Activated CD4-positive, CD25-positive, alpha-beta regulatory T cell treated with anti-CD3 and anti-CD28 coated beads, Interleukin-2, amount 50 U/mL, for 16 hours (primary cell): ENCODE measurements around the gene DDIT3.
"Not testable (repeated sequence)": the region's sequence is repeated elsewhere in the genome, so short reads cannot be mapped to it uniquely, and the experiment has no call there.

Source experiments
- DNase-seq: peaks from one replicate; pipeline ENCODE4 v3.0.0-alpha.2; 2020; ENCODE audit warnings: low read depth, low spot score

Gene DDIT3, protein sequence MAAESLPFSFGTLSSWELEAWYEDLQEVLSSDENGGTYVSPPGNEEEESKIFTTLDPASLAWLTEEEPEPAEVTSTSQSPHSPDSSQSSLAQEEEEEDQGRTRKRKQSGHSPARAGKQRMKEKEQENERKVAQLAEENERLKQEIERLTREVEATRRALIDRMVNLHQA

DNA sequence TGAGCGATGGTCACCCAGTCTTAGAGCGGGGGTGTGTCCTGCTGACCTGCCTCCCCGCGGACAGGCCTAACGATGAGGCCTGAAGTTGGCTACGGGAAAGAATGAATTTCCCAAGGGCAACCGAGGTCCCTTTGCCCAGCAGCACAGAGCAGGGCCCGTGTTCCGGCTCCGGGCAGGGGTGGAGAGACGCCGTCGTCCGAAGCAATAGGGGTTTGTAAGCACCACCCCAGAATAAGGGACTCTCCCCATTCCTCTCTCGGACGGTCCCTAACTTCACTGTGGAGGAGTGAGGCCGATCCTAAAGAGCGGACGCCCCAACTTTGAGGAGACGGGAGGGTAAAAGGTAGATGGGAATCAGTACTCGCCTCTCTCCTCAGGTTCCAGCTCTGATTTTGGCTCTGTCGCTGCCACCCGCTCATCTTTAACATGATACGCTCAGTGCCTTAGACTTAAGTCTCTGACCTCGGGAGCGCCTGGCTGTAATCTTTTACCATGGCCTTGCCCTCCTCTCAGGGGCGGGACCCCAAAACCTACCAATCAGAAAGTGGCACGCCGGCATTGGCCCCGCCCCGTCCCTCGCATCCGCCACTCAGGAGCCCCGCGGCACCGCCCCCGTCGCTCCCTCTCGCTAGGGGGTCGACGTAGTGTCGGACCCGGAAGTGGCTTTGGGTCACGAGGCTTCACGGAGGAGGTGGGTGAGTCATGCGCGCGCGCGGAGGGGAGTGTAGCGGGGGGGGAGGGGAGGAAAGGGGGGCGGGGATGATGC, at the start of gene DDIT3:
Gene DDIT3, minus strand, starts transcription at position 462 of the 766 bp plus-strand sequence. CDS start 3,108 bp downstream, outside the sequence.
- peak; percentile 99 for DNase-seq

DNA sequence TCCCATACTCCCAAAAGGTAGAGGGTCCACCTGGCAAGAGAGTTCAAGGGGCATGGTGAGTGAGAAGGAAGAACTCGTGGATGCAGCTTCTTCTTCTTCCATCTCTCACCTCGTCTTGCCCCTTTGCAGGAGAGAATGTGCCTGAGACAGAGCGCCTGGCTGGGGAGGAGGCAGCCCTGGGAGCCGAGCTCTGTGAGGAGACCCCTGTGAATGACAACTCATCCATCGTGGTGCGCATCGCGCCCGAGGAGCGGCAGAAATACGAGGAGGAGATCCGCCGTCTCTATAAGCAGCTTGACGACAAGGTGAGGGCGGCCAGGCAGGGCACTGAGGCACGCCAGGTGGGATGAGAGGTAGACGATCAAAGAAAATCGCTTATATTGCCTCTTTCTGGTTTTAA, 49.5 kb upstream of the DDIT3 start:
- no peak for DNase-seq

DNA sequence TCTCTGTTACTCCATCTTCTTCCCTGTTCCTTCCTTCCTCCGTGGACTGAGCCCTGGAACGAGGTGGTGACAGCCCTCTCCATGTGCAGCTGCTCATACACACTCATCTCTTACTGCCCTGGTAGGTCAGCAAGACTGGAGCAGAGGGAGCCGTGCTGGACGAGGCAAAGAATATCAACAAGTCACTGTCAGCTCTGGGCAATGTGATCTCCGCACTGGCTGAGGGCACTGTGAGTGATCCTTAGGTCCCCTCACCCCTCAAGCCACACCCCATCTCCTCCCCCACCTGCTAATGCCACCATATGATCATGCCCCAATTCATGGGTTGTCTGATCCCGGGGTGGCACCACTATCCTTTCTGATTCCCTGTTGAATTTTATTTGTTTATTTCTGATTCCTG, 48.5 kb upstream of the DDIT3 start:
- DNase-seq: no peak

- DNase-seq: no peak
Measured at GRCh38 chr12:57564178-57564740, 43.9 kb upstream of the DDIT3 start.

DNA sequence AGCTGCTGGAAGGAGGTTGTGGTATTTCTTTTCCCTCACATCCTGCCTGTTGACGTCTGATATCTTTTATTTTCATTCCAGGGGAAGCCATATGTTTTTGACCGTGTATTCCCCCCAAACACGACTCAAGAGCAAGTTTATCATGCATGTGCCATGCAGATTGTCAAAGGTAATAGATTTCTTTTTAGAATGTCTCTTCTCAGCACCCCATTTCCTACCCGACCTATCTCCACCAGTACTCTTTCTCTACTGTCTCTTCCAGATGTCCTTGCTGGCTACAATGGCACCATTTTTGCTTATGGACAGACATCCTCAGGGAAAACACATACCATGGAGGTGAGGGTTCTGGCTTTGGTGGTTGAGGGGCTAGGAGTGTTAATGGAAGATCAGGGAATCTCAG, 43.0 kb upstream of the DDIT3 start:
- DNase-seq: no peak

DNA sequence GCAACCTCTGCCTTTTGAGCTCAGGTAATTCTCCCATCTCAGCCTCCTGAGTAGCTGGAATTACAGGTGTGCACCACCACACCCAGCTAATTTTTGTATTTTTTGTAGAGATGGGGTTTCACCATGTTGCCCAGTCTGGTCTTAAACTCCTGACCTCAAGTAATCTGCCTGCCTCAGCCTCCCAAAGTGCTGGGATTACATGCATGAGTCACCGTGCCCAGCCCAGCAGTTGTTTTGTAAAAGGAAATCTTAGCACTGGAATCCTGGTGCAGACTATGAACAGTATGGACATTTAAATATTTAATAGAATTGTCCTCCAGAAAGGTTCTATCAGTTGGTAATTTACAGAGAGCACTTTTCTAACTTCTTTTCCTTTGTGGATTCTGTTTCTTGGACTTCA, 40.8 kb upstream of the DDIT3 start:
- not testable (repeated sequence) for DNase-seq

DNA sequence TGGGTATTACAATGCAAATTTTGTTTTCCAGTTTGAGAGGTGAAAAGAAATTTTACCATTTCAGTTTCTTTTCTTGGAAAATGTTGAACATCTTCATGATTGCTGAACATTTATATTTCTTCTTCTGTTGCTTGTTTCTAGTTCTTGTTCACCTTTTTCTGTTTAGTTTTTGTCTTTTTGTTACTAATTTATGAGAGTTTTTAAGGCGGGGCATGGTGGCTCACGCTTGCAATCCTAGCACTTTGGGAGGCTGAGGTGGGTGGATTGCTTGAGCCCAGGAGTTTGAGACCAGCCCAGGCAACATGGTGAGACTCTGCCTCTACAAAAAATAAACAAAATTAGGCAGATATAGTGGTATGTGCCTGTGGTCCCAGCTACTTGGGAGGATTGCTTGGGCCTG, 40.2 kb upstream of the DDIT3 start:
- DNase-seq: no peak

DNA sequence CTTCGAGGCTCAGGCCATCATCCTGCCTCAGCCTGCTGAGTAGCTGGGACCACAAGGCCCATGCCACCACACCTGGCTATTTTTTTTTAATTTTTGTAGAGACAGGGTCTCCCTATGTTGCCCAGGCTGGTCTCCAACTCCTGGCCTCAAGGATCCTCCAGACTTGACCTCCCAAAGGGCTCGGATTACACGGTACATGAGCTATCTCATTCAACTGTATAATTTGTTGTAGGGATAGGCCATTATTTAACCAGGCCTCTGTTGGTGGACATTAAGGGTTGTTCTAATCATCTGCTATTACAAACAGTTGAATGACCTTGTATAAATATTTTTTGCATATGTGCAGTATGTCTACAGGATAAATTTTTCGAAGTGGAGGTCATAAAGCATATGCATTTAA, 38.5 kb upstream of the DDIT3 start:
- DNase-seq: no peak

DNA sequence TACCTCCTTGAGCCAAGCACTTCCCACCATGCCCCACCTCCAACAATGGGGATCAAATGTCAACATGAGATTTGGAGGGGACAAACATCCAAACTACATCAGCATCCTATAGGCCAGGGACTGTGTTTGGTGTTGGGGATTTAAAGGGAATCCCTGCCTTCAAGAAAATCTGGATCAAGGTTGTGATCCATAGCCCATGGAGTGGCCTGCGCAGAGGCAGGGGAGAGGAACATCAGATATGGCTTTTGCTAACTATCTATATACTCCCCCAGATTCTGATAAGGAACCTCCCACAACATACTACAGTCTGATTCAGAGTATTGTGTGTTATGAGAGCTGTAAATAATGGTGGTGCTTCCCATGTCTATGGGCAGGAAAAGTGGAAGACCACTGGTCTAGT, 34.6 kb upstream of the DDIT3 start:
- DNase-seq: no peak

- no peak for DNase-seq
Measured at GRCh38 chr12:57554453-57554852, 34.1 kb upstream of the DDIT3 start.

GRCh38 chr12:57553343-57554202, 33.3 kb upstream of the DDIT3 start:
- no peak for DNase-seq

- no peak for DNase-seq
Measured at GRCh38 chr12:57552835-57553313, 32.6 kb upstream of the DDIT3 start.

DNA sequence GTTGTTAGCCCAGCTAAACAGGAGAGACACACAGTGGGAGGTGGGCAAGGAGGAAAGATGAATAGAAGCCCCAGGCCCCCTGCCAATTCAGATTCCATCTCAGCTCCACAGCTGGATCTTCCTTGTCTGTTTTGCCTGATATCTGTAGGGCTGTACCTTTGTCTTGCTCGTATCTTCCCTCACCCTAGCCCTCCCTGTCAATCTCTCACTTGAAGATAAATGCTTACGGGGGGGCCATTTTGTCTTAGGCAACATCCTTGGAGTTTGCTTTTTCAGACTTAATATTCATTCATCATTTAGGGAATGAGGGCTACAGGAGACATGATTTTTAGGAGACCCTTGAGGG, 32.0 kb upstream of the DDIT3 start:
- no peak for DNase-seq

GRCh38 chr12:57551637-57552305, 31.5 kb upstream of the DDIT3 start:
- DNase-seq: no peak

GRCh38 chr12:57550641-57551549, 30.6 kb upstream of the DDIT3 start:
- DNase-seq: no peak

DNA sequence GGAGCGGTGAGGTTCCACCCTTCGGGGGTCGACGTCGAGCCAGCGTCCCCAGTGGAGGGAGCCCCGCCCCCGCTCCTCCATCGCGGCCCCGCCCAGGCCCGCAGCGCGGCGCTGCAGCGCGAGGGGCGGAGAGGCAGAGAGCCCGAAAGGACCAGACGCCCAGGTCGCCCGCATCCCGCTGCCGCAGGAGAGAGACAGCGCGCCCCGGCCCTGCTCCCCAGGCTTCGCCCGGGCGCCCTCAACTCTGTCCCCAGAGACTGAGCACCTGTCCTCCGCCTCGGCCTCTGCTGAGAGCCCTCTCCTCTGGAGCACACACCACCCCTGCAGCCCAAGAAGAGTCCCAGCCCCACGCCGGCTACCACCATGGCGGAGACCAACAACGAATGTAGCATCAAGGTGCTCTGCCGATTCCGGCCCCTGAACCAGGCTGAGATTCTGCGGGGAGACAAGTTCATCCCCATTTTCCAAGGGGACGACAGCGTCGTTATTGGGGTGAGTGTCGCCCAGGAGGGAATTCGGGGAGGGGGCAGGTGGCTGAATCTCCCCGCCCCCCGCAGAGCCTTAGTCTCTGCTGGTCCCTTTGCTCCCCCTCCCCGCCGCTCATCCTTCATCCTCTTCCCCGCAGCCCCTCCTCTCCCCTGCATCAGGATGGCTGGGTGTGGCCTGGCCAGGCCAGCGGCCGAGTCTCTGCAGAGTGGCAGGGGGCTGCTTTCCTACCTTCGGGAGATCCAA, 29.8 kb upstream of the DDIT3 start, which contains the start of gene KIF5A:
Gene KIF5A, plus strand, starts transcription at position 136 of the 732 bp plus-strand sequence. Its CDS starts 228 bp downstream, at position 364.
- peak; percentile 16 for DNase-seq

DNA sequence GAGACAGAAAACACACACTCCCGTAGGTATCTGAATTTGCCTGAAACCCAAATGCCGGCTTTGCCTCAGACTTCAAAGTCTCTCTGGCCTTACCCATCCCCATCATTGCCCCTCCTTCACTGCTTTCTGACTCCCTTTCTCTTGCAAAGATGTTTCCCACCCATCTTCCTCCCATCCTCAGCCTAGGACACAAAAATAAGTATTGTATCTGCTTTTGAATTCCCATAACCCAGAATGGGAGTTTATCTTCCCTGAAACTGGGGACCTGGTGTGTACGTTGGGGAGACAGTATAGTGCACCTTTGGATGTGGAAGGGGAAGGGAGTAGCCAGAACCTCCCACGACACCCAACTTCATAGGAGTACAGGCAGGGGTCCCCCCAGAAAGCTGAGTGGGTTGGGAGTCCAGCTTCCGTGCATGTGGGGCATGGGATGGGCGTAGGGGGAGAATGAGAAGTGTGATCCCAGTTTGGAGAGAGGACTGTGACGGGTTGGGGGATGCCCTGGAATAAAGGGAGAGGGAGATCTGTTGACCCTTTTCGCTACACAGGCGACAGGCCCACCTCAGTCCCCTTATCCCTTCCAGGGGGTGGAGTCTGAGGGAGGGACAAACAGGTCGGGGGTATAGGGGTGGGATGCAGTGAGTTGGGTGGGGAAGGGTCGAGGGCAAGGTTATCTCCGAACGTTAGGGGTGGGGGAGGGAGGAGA, 29.0 kb upstream of the DDIT3 start:
- DNase-seq: no peak

DNA sequence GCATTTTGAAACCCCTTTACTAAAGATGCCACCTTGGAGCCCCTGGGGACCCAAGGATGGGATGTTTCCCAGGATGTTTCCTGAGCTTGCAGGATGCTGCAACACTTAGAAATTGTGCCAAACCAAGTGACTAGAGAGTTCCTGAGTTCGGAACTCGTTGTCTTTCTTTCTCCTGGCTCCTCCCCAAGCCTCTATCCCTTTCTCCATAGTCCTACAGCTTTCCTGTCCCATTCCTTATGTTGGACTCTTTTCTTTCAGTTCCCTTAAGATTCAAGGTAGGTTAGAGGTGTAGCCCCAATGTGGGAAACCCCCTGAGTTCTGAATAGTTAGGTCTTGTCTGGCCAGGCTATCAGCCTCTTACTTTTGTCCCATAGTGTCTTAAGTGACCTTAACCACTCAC, 28.2 kb upstream of the DDIT3 start:
- no peak for DNase-seq

DNA sequence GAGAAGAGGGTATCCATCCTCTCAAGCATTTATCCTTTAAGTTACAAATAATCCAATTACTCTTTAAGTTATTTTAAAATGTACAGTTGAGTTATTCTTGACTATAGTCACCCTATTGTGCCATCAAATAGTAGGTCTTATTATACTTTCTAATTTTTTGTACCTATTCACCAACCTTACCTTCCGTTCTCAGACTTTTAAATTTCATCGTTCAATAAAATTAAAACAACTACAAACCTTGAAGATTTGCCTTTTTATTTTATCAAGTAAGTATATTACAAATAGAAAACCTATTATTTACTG, 27.6 kb upstream of the DDIT3 start:
- DNase-seq: no peak
